GM12874 (cell line): ENCODE results near the gene TSPAN18.

Source experiments
- CTCF ChIP-seq: IDR thresholded peaks from 2 replicates; pipeline ENCODE4 v1.5.1; 2011; ENCODE audit warnings: low read depth, mild to moderate bottlenecking, control low read depth, low read length, moderate library complexity; ENCODE audit not compliant: insufficient read depth

TSPAN18 gene

DNA sequence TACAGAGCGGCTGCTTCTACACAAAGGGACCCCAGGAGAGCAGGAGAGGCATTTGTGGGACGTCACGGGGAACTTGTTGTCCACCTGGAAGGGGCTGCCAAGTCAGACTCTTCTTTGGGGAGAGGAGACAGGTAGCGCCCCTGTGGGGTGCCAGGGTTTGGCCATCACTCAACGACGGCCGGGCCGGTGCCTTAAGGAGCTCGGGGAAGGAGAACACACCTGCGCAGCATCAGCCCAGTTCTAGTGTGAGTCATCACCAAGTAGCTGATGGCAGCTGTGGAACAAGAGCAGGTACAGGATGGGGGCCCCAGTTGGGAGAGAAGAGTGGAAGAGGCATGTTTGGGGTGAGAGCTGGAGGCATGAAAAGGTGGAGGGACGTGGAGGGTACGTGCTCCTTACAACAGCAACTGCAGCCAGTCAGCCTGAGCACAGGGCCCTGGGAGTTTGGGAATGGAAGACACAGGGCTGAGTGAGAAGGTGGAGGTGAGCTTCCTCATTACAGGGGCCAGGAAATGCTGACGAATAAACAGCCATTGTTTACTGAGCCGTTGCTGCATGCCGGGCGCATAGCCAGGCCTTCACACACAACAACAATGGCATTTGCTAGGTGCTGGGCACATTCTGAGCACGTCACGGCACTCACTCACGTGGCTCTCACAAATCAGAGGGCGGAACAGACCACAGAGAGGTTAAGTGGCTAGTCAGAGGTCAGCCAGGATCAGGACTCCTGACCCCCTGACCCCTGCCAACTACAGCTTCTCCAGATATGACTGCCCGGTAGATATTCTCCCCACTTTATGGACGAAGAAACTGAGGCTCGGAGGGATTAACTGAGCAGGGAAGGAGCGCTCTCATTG lies 253.0 kb downstream of the TSPAN18 start:
- no peak for TF ChIP-seq CTCF

- no peak for TF ChIP-seq CTCF
Observed at GRCh38 chr11:44980533-44981427, 254.0 kb downstream of the TSPAN18 start.
